Endothelial cell of umbilical vein (primary cell): Measurements from ENCODE around the gene CCNY.
"Not testable (repeated sequence)": the region's sequence is repeated elsewhere in the genome, so short reads cannot be mapped to it uniquely, and the experiment has no call there.

Experiments
- EZH2 ChIP-seq: IDR thresholded peaks from 2 replicates; pipeline ENCODE4 v1.6.1; 2012; ENCODE audit warnings: borderline replicate concordance, low read depth, mild to moderate bottlenecking, moderate library complexity, low read length, inconsistent platforms; ENCODE audit not compliant: severe bottlenecking
- FOS ChIP-seq: IDR thresholded peaks from 2 replicates; pipeline ENCODE4 v1.6.1; 2011; ENCODE audit warnings: mild to moderate bottlenecking, low read length, moderate library complexity, borderline replicate concordance; ENCODE audit not compliant: insufficient read depth
- JUN ChIP-seq: IDR thresholded peaks from 2 replicates; pipeline ENCODE4 v1.6.1; 2011; ENCODE audit warnings: borderline replicate concordance, low read depth; ENCODE audit not compliant: insufficient read length, insufficient read depth
- MYC ChIP-seq: IDR thresholded peaks from one replicate; pipeline ENCODE4 v1.6.1; 2011; ENCODE audit warnings: mild to moderate bottlenecking, low read depth, low read length
- POLR2A ChIP-seq: IDR thresholded peaks from 2 replicates; pipeline ENCODE4 v1.6.1; 2012; ENCODE audit warnings: low read depth, mild to moderate bottlenecking, control low read depth, low read length
- POLR2AphosphoS5 ChIP-seq: IDR thresholded peaks from 2 replicates; pipeline ENCODE4 v1.6.1; 2012; ENCODE audit warnings: low read depth, mild to moderate bottlenecking, control low read depth, low read length, moderate library complexity; ENCODE audit not compliant: insufficient read depth
- TF ChIP-seq, protein P1 (sequence below), 2 donors: IDR thresholded peaks; 1 replicate in 1 of 2; 2 replicates in 1 of 2; pipeline ENCODE4 v1.5.1; 2011; ENCODE audit warnings: low read length in 2 of 2, mild to moderate bottlenecking in 2 of 2, moderate library complexity in 2 of 2, control low read depth in 1 of 2, inconsistent platforms in 1 of 2, low read depth in 1 of 2; ENCODE audit not compliant: insufficient read depth in 1 of 2; ENCODE audit errors: extremely low read depth in 1 of 2
- TF ChIP-seq, protein P2 (sequence below): IDR thresholded peaks from 2 replicates; pipeline ENCODE4 v1.6.1; 2011; ENCODE audit not compliant: insufficient read depth, insufficient read length

DNA sequence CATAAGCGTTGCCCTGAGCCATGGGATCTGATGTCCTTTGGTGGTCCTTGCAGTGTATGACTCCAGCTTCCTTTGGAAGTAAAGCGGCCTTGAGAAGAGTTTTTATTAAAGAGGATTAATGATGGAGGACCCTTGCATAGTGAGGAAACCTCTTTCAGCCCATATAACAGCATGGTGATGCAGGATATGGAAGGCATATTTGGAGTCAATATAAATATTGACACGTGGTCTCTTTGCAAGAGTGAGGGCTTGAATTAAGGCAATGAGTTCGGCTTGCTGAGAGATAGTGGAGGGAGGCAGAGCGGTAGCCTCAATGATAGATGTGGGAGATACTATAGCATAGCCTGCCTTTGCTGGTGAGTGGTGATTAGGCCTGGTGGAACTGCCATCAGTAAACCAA lies 67.2 kb downstream of the CCNY start:
- TF ChIP-seq, protein P1, sequence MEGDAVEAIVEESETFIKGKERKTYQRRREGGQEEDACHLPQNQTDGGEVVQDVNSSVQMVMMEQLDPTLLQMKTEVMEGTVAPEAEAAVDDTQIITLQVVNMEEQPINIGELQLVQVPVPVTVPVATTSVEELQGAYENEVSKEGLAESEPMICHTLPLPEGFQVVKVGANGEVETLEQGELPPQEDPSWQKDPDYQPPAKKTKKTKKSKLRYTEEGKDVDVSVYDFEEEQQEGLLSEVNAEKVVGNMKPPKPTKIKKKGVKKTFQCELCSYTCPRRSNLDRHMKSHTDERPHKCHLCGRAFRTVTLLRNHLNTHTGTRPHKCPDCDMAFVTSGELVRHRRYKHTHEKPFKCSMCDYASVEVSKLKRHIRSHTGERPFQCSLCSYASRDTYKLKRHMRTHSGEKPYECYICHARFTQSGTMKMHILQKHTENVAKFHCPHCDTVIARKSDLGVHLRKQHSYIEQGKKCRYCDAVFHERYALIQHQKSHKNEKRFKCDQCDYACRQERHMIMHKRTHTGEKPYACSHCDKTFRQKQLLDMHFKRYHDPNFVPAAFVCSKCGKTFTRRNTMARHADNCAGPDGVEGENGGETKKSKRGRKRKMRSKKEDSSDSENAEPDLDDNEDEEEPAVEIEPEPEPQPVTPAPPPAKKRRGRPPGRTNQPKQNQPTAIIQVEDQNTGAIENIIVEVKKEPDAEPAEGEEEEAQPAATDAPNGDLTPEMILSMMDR (IDR thresholded peaks at IDR 0.05; ENCODE audit: extremely low read depth in 1 of 2, insufficient read depth in 1 of 2, low read depth in 1 of 2, low read length in 2 of 2), result not testable (repeated sequence)
- not testable (repeated sequence) for TF ChIP-seq JUN, POLR2A, EZH2, POLR2AphosphoS5, MYC, FOS
- TF ChIP-seq, protein P2, sequence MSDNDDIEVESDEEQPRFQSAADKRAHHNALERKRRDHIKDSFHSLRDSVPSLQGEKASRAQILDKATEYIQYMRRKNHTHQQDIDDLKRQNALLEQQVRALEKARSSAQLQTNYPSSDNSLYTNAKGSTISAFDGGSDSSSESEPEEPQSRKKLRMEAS, result not testable (repeated sequence)
